ENCODE measurements around the gene UQCRH. TPM values are rescaled to one million over a fixed set of nuclear protein-coding genes. Genes with fewer than 3 reads are reported as not detected.
"Not testable (repeated sequence)": the region's sequence is repeated elsewhere in the genome, so short reads cannot be mapped to it uniquely, and the experiment has no call there.

UQCRH gene
- total RNA-seq, 1 experiment from 2014 or later, result 508 TPM

DNA sequence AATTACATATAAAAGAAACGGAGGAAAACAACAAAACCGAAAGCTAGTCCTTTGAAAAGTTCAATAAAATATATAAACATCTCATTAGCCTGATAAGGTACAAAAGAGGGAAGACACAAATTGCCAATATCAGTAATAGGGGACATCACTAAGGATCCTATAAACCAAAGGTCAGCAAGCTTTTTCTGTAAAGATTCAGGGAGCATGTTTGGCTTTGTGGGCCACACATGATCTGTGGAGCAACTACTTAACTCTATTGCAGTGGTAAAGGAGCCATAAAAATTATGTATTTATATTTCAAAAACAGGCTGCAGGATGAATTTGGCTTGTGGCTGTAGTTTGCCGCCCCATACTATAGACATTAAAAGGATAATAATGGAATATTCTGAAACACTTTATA, 31.6 kb downstream of the UQCRH start:
- H3K9me3 ChIP-seq (ENCODE audit: control insufficient read depth, low read depth, low read length), result no peaks in the 10 kb centered on the region
- H3K4me1 Mint-ChIP-seq, result peaks cover 26 to 27% of the 10 kb centered on the region in 2 experiments
- no peak overlapping the region for H3K56ac ChIP-seq (ENCODE audit: insufficient read length, low read depth, low read length)
- no peak overlapping the region for H3K27ac Mint-ChIP-seq
- no peak overlapping the region for H2BK20ac ChIP-seq (ENCODE audit: low read depth, low read length, poor library complexity, severe bottlenecking)
- H2BK12ac ChIP-seq (ENCODE audit: insufficient read length, low read depth, low read length), result no peak overlapping the region
- no peak overlapping the region for H2BK15ac ChIP-seq (ENCODE audit: low read depth, low read length)
- H3K27ac ChIP-seq (ENCODE audit: insufficient read length, low read depth, low read length), result no peak overlapping the region
- H4K8ac ChIP-seq (replicated peaks; ENCODE audit: insufficient read length, low read depth, low read length), result no peak overlapping the region
- DNase-seq, result no peak
- no peak overlapping the region for H3K14ac ChIP-seq (ENCODE audit: insufficient read depth, low read length)
- H3K27me3 ChIP-seq (ENCODE audit: insufficient read depth, low read length), result no peaks in the 10 kb centered on the region
- H3K9ac ChIP-seq (ENCODE audit: extremely low read depth, insufficient read length, low read length), result no peak overlapping the region
- H3K79me2 ChIP-seq (ENCODE audit: insufficient read depth, low read length), result no peaks in the 10 kb centered on the region
- no peaks in the 10 kb centered on the region; a peak in 1 of 7 replicates for H3K36me3 Mint-ChIP-seq (ENCODE audit: insufficient read depth in 1 of 3, low read depth in 3 of 3)
- no peak overlapping the region for H3K18ac ChIP-seq (ENCODE audit: insufficient read length, low read depth, low read length)
- H3K23me2 ChIP-seq (ENCODE audit: insufficient read length, low read depth, low read length, poor library complexity, severe bottlenecking), result no peaks in the 10 kb centered on the region
- no peaks in the 10 kb centered on the region for H3K27me3 Mint-ChIP-seq (ENCODE audit: low read depth)
- no peak overlapping the region for H3K4me2 ChIP-seq (ENCODE audit: insufficient read depth, insufficient read length, low read length)
- H2BK120ac ChIP-seq (ENCODE audit: low read depth, low read length, poor library complexity, severe bottlenecking), result no peak overlapping the region
- H3K23ac ChIP-seq (ENCODE audit: insufficient read length, low read depth, low read length), result no peak overlapping the region
- H3K4ac ChIP-seq (ENCODE audit: low read depth, low read length), result no peak overlapping the region
- H2AK5ac ChIP-seq (ENCODE audit: insufficient read length, low read length), result no peak overlapping the region
- H2AFZ ChIP-seq (ENCODE audit: low read length), result no peak overlapping the region
- no peak overlapping the region for H3K4me3 Mint-ChIP-seq
- H3K4me1 ChIP-seq (ENCODE audit: insufficient read depth, low read length), result no peaks in the 10 kb centered on the region; the same call in 1 of the 2 replicates
- no CpG with 5 or more reads among the region's 3 CpGs for WGBS (ENCODE audit: extremely low coverage, insufficient read length, low lambda C conversion rate)
- TF ChIP-seq, protein P1, sequence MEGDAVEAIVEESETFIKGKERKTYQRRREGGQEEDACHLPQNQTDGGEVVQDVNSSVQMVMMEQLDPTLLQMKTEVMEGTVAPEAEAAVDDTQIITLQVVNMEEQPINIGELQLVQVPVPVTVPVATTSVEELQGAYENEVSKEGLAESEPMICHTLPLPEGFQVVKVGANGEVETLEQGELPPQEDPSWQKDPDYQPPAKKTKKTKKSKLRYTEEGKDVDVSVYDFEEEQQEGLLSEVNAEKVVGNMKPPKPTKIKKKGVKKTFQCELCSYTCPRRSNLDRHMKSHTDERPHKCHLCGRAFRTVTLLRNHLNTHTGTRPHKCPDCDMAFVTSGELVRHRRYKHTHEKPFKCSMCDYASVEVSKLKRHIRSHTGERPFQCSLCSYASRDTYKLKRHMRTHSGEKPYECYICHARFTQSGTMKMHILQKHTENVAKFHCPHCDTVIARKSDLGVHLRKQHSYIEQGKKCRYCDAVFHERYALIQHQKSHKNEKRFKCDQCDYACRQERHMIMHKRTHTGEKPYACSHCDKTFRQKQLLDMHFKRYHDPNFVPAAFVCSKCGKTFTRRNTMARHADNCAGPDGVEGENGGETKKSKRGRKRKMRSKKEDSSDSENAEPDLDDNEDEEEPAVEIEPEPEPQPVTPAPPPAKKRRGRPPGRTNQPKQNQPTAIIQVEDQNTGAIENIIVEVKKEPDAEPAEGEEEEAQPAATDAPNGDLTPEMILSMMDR (conservative IDR thresholded peaks at IDR 0.05), result no peak
- H3K79me1 ChIP-seq (ENCODE audit: insufficient read depth, low read depth, low read length, poor library complexity, severe bottlenecking), result no peaks in the 10 kb centered on the region
- no peaks in the 10 kb centered on the region for H4K20me1 ChIP-seq (ENCODE audit: control insufficient read depth, insufficient read depth, insufficient read length)
- H2BK5ac ChIP-seq (ENCODE audit: insufficient read length, low read length), result no peak overlapping the region
- H3K9me3 Mint-ChIP-seq, result no peaks in the 10 kb centered on the region
- H4K91ac ChIP-seq (ENCODE audit: insufficient read length, low read depth, low read length), result no peak overlapping the region
- H3T11ph ChIP-seq (ENCODE audit: low read length), result no peak overlapping the region
- no peak overlapping the region for H4K5ac ChIP-seq (ENCODE audit: insufficient read length, low read depth, low read length)

DNA sequence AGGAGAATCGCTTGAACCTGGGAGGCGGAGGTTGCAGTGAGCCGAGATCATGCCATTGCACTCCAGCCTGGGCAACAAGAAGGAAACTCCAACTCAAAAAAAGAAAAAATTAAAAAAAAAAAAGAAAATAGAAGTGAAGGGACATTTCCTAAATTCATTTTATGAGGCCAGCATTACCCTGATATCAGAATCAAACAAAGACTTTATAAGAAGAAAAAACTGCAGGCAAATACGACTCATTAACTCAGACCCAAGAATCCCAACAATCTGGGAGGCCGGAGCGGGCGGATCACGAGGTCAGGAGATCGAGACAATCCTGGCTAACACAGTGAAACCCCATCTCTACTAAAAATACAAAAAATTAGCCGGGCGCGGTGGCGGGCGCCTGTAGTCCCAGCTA, 33.9 kb downstream of the UQCRH start:
- H2BK20ac ChIP-seq (ENCODE audit: low read depth, low read length, poor library complexity, severe bottlenecking); H4K20me1 ChIP-seq (ENCODE audit: control insufficient read depth, insufficient read depth, insufficient read length); H3K14ac ChIP-seq (ENCODE audit: insufficient read depth, low read length); H3K79me2 ChIP-seq (ENCODE audit: insufficient read depth, low read length); H3K9me3 ChIP-seq (ENCODE audit: control insufficient read depth, low read depth, low read length); H2AK5ac ChIP-seq (ENCODE audit: insufficient read length, low read length); H4K5ac ChIP-seq (ENCODE audit: insufficient read length, low read depth, low read length); H4K8ac ChIP-seq (replicated peaks; ENCODE audit: insufficient read length, low read depth, low read length); H3K18ac ChIP-seq (ENCODE audit: insufficient read length, low read depth, low read length); H3K27me3 ChIP-seq (ENCODE audit: insufficient read depth, low read length); H3K23ac ChIP-seq (ENCODE audit: insufficient read length, low read depth, low read length); H3K56ac ChIP-seq (ENCODE audit: insufficient read length, low read depth, low read length); H3K9ac ChIP-seq (ENCODE audit: extremely low read depth, insufficient read length, low read length); H3K9me3 Mint-ChIP-seq; H3K27me3 Mint-ChIP-seq (ENCODE audit: low read depth); H3K4me3 Mint-ChIP-seq; H3T11ph ChIP-seq (ENCODE audit: low read length); H3K79me1 ChIP-seq (ENCODE audit: insufficient read depth, low read depth, low read length, poor library complexity, severe bottlenecking); H3K4me2 ChIP-seq (ENCODE audit: insufficient read depth, insufficient read length, low read length); H3K27ac ChIP-seq (ENCODE audit: insufficient read length, low read depth, low read length); H2BK5ac ChIP-seq (ENCODE audit: insufficient read length, low read length); H3K4me1 ChIP-seq (ENCODE audit: insufficient read depth, low read length); H2BK15ac ChIP-seq (ENCODE audit: low read depth, low read length); H2BK120ac ChIP-seq (ENCODE audit: low read depth, low read length, poor library complexity, severe bottlenecking); H4K91ac ChIP-seq (ENCODE audit: insufficient read length, low read depth, low read length); H2AFZ ChIP-seq (ENCODE audit: low read length); H3K36me3 Mint-ChIP-seq (ENCODE audit: insufficient read depth in 1 of 3, low read depth in 3 of 3); H3K27ac Mint-ChIP-seq; H3K4ac ChIP-seq (ENCODE audit: low read depth, low read length); DNase-seq; H3K23me2 ChIP-seq (ENCODE audit: insufficient read length, low read depth, low read length, poor library complexity, severe bottlenecking); H2BK12ac ChIP-seq (ENCODE audit: insufficient read length, low read depth, low read length): not testable (repeated sequence)
- H3K4me1 Mint-ChIP-seq, result peaks cover 23% of the 10 kb centered on the region in 2 experiments
- no CpG with 5 or more reads among the region's 14 CpGs for WGBS (ENCODE audit: extremely low coverage, insufficient read length, low lambda C conversion rate)
